ENCODE measurements around the gene GPR161. TPM values are rescaled to one million over a fixed set of nuclear protein-coding genes. Genes with fewer than 3 reads are reported as not detected.

Gene GPR161
- total RNA-seq, 1 donor from 2014 or later = 36.8 TPM

DNA sequence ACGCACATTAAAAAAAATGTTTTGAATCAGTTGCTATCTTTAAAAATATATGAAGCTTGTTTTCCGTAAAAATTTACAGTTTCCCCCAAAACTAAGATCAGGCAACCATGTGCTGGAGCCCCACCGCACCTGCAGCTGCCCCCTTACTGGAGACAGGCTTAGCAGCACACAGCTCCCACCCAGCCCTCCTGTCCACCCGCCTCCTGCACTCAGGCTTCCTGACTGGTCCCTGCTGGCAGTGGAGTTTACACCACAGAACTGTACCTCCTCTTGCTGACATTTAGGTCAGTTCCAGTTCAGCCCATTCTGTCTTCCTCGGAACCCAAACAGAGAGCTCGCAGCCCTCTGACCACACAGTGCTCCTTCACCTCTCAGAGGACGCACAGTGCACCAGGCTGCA lies 2.1 kb downstream of the GPR161 start:
- peaks cover 41% of the 10 kb centered on the region for H3K4me1 Mint-ChIP-seq (ENCODE audit: unreplicated experiment)
- no peaks in the 10 kb centered on the region for H3K9me3 Mint-ChIP-seq (ENCODE audit: unreplicated experiment)
- peak overlapping the region; percentile 80 for H3K4me3 Mint-ChIP-seq (ENCODE audit: unreplicated experiment)
- peak overlapping the region; percentile 35 for H3K27ac Mint-ChIP-seq (ENCODE audit: unreplicated experiment)
- no peaks in the 10 kb centered on the region for H3K27me3 Mint-ChIP-seq (ENCODE audit: unreplicated experiment)
- DNase-seq (ENCODE audit: extremely low spot score, unreplicated experiment) = no peak
- TF ChIP-seq CTCF (IDR thresholded peaks at IDR 0.05) = no peak
- peaks cover 9% of the 10 kb centered on the region for H3K36me3 Mint-ChIP-seq (ENCODE audit: unreplicated experiment)

GRCh38 chr1:168134132-168134531 lies 2.6 kb downstream of the GPR161 start:
- H3K4me3 Mint-ChIP-seq (ENCODE audit: unreplicated experiment) = peak overlapping the region; percentile 8
- no peak for TF ChIP-seq CTCF (IDR thresholded peaks at IDR 0.05)
- peaks cover 43% of the 10 kb centered on the region for H3K4me1 Mint-ChIP-seq (ENCODE audit: unreplicated experiment)
- no peaks in the 10 kb centered on the region for H3K9me3 Mint-ChIP-seq (ENCODE audit: unreplicated experiment)
- H3K27ac Mint-ChIP-seq (ENCODE audit: unreplicated experiment) = peak overlapping the region; percentile 13
- H3K27me3 Mint-ChIP-seq (ENCODE audit: unreplicated experiment) = no peaks in the 10 kb centered on the region
- H3K36me3 Mint-ChIP-seq (ENCODE audit: unreplicated experiment) = peaks cover 10% of the 10 kb centered on the region
- no peak for DNase-seq (ENCODE audit: extremely low spot score, unreplicated experiment)

DNA sequence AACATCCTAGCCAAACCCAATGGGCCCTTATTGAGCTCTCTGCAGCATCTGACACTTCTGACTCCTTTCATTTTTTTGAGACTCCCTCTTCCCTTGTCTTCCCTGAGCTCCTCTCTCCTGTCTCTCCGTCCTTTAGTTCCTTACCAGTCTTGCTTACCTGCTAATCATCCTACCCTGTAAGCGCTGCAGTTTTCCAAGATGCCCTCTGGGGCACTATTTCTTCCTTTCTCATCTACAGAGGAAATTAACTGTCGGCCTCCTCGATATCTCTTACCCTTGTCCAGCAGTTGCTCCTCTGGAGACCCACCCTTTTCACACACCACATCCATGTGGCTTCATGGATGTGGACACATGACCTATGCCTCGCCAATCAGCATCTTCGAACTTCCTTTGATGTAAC lies 6.8 kb downstream of the GPR161 start:
- no peak for TF ChIP-seq CTCF (IDR thresholded peaks at IDR 0.05)
- H3K27ac Mint-ChIP-seq (ENCODE audit: unreplicated experiment) = no peak overlapping the region
- no peak overlapping the region for H3K4me3 Mint-ChIP-seq (ENCODE audit: unreplicated experiment)
- peaks cover 38% of the 10 kb centered on the region for H3K36me3 Mint-ChIP-seq (ENCODE audit: unreplicated experiment)
- H3K4me1 Mint-ChIP-seq (ENCODE audit: unreplicated experiment) = peaks cover 24% of the 10 kb centered on the region
- no peaks in the 10 kb centered on the region for H3K27me3 Mint-ChIP-seq (ENCODE audit: unreplicated experiment)
- no peak for DNase-seq (ENCODE audit: extremely low spot score, unreplicated experiment)
- H3K9me3 Mint-ChIP-seq (ENCODE audit: unreplicated experiment) = peaks cover 4% of the 10 kb centered on the region

GRCh38 chr1:168127503-168127902 lies 9.2 kb downstream of the GPR161 start:
- Mint-ChIP-seq H3K4me1 (ENCODE audit: unreplicated experiment) (peaks cover 13% of the 10 kb centered on the region), H3K36me3 (ENCODE audit: unreplicated experiment) (peaks cover 44% of the 10 kb centered on the region), H3K4me3 (ENCODE audit: unreplicated experiment) (no peak overlapping the region)

DNA sequence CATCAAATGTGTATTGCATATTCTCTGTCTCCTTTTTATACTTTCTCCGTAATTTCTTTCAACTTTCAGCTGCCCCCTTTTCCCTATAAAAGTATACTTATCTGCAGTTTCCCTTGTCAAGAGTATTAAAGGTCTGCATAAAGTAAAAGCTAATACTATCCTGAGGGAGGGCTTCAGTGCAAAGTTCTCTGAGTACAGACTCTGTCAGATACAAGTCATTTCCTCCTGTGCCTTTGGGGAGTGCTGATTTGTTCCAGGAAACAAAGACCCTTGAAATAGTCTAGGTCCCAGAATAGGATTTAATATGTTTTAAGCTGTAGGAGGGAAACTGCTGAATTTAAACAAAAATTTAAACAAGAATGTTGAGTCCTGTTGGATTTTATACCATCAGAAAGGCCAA lies 11.7 kb downstream of the GPR161 start:
- H3K27ac Mint-ChIP-seq (ENCODE audit: unreplicated experiment) = no peak overlapping the region
- H3K36me3 Mint-ChIP-seq (ENCODE audit: unreplicated experiment) = peaks cover 44% of the 10 kb centered on the region
- H3K4me3 Mint-ChIP-seq (ENCODE audit: unreplicated experiment) = no peak overlapping the region
- H3K4me1 Mint-ChIP-seq (ENCODE audit: unreplicated experiment) = peaks cover 22% of the 10 kb centered on the region
- no peaks in the 10 kb centered on the region for H3K27me3 Mint-ChIP-seq (ENCODE audit: unreplicated experiment)
- peaks cover 4% of the 10 kb centered on the region for H3K9me3 Mint-ChIP-seq (ENCODE audit: unreplicated experiment)
- no peak for DNase-seq (ENCODE audit: extremely low spot score, unreplicated experiment)
- no peak for TF ChIP-seq CTCF (IDR thresholded peaks at IDR 0.05)

More at GRCh38 chr1:168127503-168127902, 9.2 kb downstream of the GPR161 start:
- Mint-ChIP-seq H3K9me3 (ENCODE audit: unreplicated experiment) (peaks cover 4% of the 10 kb centered on the region), H3K27me3 (ENCODE audit: unreplicated experiment) (no peaks in the 10 kb centered on the region), H3K27ac (ENCODE audit: unreplicated experiment) (no peak overlapping the region)
- no peak for TF ChIP-seq CTCF (IDR thresholded peaks at IDR 0.05)
- DNase-seq (ENCODE audit: extremely low spot score, unreplicated experiment) = no peak
